K562 (cell line): Measurements from ENCODE around the gene ABCA13. TPM values are rescaled to one million over a fixed set of nuclear protein-coding genes. Genes with fewer than 3 reads are reported as not detected.
A peak's percentile ranks its signal among the peaks of the same experiment; 100 is the strongest.

Source experiments
- ATAC-seq: fragments of 200-7000 bp; cut with Tn5 transposase; 3 replicates; pipeline ENCODE4 v1.9.1; 2020; ENCODE audit warnings: moderate library complexity
- BruUV-seq: library from RNA; stranded (reverse); fragments of 400-500 nt; replicated peaks from 2 replicates; lab custom pipeline; 2021; lab: Mats Ljungman, UMichigan
- CTCF ChIA-PET: fragments of 300-600 bp; formaldehyde crosslinking; extraction: SDS; loops from one replicate; lab custom pipeline; 2021; ENCODE audit warnings: low intra/inter-chr PET ratio; lab: Yijun Ruan, JAX
- POLR2A ChIA-PET: fragments of 300-600, 350-650 bp; sonication (Branson Sonifier 250); formaldehyde crosslinking; extraction: SDS; loops from one replicate; lab custom pipeline; 2021; ENCODE audit warnings: antibody characterized with exemption, inconsistent platforms; lab: Yijun Ruan, JAX
- DNase-seq, 4 experiments: peaks; one replicate each; pipeline versions ENCODE4 v3.0.0 to v3.0.0-alpha.2; 2011 to 2018; ENCODE audit warnings: low spot score in 3 of 4, mixed read lengths in 3 of 4; ENCODE audit errors: extremely low read depth in 1 of 4
- FAIRE-seq: peaks from 2 replicates; lab custom pipeline; 2011; peaks lifted over from hg19 to GRCh38; lab: Jason Lieb, UNC
- H2AFZ ChIP-seq: 2 replicates; pipeline ENCODE4 v1.6.0; 2011; ENCODE audit warnings: low read depth, low read length, control low read depth, inconsistent platforms
- H3K27ac ChIP-seq: fragments of 200-600 bp; 3 replicates; pipeline ENCODE4 v1.8.0; 2011; ENCODE audit warnings: low read depth, mild to moderate bottlenecking, control low read depth, inconsistent platforms, low read length, moderate library complexity, mixed read lengths; ENCODE audit errors: extremely low read depth
- H3K27me3 ChIP-seq, 2 experiments: fragments of 300-600 bp in 1 of 2; 2 replicates in 1 of 2; 3 replicates in 1 of 2; pipeline versions ENCODE4 v1.6.0 to v1.8.0; 2011; ENCODE audit warnings: inconsistent platforms in 2 of 2, low read length in 2 of 2, mild to moderate bottlenecking in 1 of 2, mixed read lengths in 1 of 2, moderate library complexity in 1 of 2; ENCODE audit not compliant: control insufficient read depth in 2 of 2, insufficient read depth in 2 of 2
- H3K36me3 ChIP-seq: fragments of 300-600 bp; 3 replicates; pipeline ENCODE4 v1.8.0; 2011; ENCODE audit warnings: mild to moderate bottlenecking, low read length, inconsistent platforms; ENCODE audit not compliant: control insufficient read depth, insufficient read depth
- H3K4me1 ChIP-seq, 2 experiments: fragments of 200-600 bp in 1 of 2; replicated peaks in 1 of 2; 2 replicates in 1 of 2; 3 replicates in 1 of 2; pipeline versions ENCODE4 v1.5.1 to v1.8.0; 2011; ENCODE audit warnings: inconsistent platforms in 2 of 2, low read length in 2 of 2, mild to moderate bottlenecking in 1 of 2, mixed read lengths in 1 of 2, moderate library complexity in 1 of 2; ENCODE audit not compliant: control insufficient read depth in 2 of 2, insufficient read depth in 2 of 2
- H3K4me2 ChIP-seq: 2 replicates; pipeline ENCODE4 v1.6.1; 2011; ENCODE audit warnings: low read length, control low read depth, inconsistent platforms, mixed read lengths; ENCODE audit not compliant: insufficient read depth
- H3K4me3 ChIP-seq: fragments of 200-600 bp; sonication (generic), shearing (Covaris generic); 2 replicates; pipeline ENCODE4 v1.5.1; 2016; ENCODE audit warnings: control low read depth, inconsistent platforms
- H3K79me2 ChIP-seq: fragments of 200-600 bp; 3 replicates; pipeline ENCODE4 v1.8.0; 2011; ENCODE audit warnings: low read length, inconsistent platforms; ENCODE audit not compliant: control insufficient read depth, insufficient read depth
- H3K9ac ChIP-seq, 2 experiments: 2 replicates each; pipeline versions ENCODE4 v1.6.0 to v1.6.1; 2011; ENCODE audit warnings: low read depth in 2 of 2, low read length in 2 of 2, control low read depth in 1 of 2, inconsistent platforms in 1 of 2, mild to moderate bottlenecking in 1 of 2, mixed read lengths in 1 of 2; ENCODE audit not compliant: insufficient read depth in 1 of 2
- H3K9me1 ChIP-seq: one replicate; pipeline ENCODE4 v1.6.0; 2011; ENCODE audit warnings: inconsistent platforms, mild to moderate bottlenecking, low read length, moderate library complexity; ENCODE audit not compliant: control insufficient read depth, insufficient read depth
- H3K9me3 ChIP-seq: replicated peaks from 2 replicates; pipeline ENCODE4 v1.5.1; 2011; ENCODE audit warnings: low read depth, low read length, inconsistent platforms; ENCODE audit not compliant: control insufficient read depth, insufficient read depth
- H4K20me1 ChIP-seq: replicated peaks from 2 replicates; pipeline ENCODE4 v1.6.1; 2011; ENCODE audit warnings: low read length, inconsistent platforms, mixed read lengths; ENCODE audit not compliant: control insufficient read depth, insufficient read depth
- BCL6 ChIP-seq: fragments of 250-450 bp; sonication (Bioruptor Pico); IDR thresholded peaks from 2 replicates; pipeline ENCODE4 v1.4.0; 2020
- CHAMP1 ChIP-seq: fragments of 450-650 bp; IDR thresholded peaks from 2 replicates; pipeline ENCODE4 v1.6.1; 2016; ENCODE audit warnings: mild to moderate bottlenecking
- ETS2 ChIP-seq: IDR thresholded peaks from 2 replicates; pipeline ENCODE4 v1.6.1; 2016; ENCODE audit warnings: borderline replicate concordance, missing genetic modification characterization, mild to moderate bottlenecking, moderate library complexity, missing compliant biosample characterization; ENCODE audit not compliant: poor library complexity, severe bottlenecking
- FOXO4 ChIP-seq: fragments of 450-650 bp; formaldehyde crosslinking; IDR thresholded peaks from 2 replicates; pipeline ENCODE4 v1.4.0; 2020; ENCODE audit warnings: mild to moderate bottlenecking, moderate library complexity
- HES1 ChIP-seq: fragments of 450-650 bp; IDR thresholded peaks from 2 replicates; pipeline ENCODE4 v1.6.1; 2016; ENCODE audit warnings: low read depth, mild to moderate bottlenecking, moderate library complexity
- NR4A1 ChIP-seq, 2 experiments: fragments of 250-450 bp in 1 of 2; fragments of 450-650 bp in 1 of 2; sonication (Bioruptor Pico) in 1 of 2; IDR thresholded peaks; 2 replicates each; pipeline versions ENCODE4 v1.4.0 to v1.6.1; 2016 to 2020; ENCODE audit warnings: mild to moderate bottlenecking in 2 of 2, missing compliant biosample characterization in 1 of 2, missing genetic modification characterization in 1 of 2, moderate library complexity in 1 of 2
- ZNF134 ChIP-seq: fragments of 250-450 bp; sonication (Bioruptor Pico); conservative IDR thresholded peaks from 2 replicates; pipeline ENCODE4 v1.4.0; 2020
- ZNF324 ChIP-seq: fragments of 250-450 bp; sonication (Bioruptor Pico); IDR thresholded peaks from 2 replicates; pipeline ENCODE4 v1.4.0; 2020; ENCODE audit warnings: mild to moderate bottlenecking
- ZNF609 ChIP-seq: sonication (generic); formaldehyde crosslinking; IDR thresholded peaks from 2 replicates; pipeline ENCODE4 v1.8.1; 2023; ENCODE audit warnings: missing genetic modification reagents, mild to moderate bottlenecking, borderline replicate concordance
- WGBS: fragments of 100-300 bp; shearing (Covaris generic); methylation state at CpG from one replicate; pipeline ENCODE4 v1.1.6; 2016; ENCODE audit warnings: low coverage, mixed read lengths; ENCODE audit not compliant: insufficient coverage; ENCODE audit errors: missing lambda C conversion rate; 5-methylcytosine and 5-hydroxymethylcytosine counted together
- in situ Hi-C: fragments of 300-500 bp; cut with MboI; formaldehyde crosslinking; loops from 4 replicates; pipeline ENCODE4 v1.15.0; 2018; ENCODE audit warnings: inconsistent platforms, mixed read lengths
- intact Hi-C: fragments of 100-400 bp; cut with micrococcal nuclease; formaldehyde crosslinking; loops from 2 replicates; pipeline ENCODE4 v1.14.2; 2022
- polyA plus RNA-seq, 8 experiments: library from polyadenylated mRNA; depleted of rRNA in 4 of 8; stranded (reverse) in 5 of 8; unstranded in 3 of 8; fragments of >200 nt; fragmentation: Nextera tagmentation in 2 of 8; fragmentation: Illumina TruSeq in 1 of 8; extraction: Ambion mirVana in 2 of 8; extraction: Trizol in 1 of 8; gene quantifications; 2 replicates each; pipeline versions ENCODE4 v1.2.1 to v1.2.3, GENCODE V29; 2011 to 2014; ENCODE audit warnings: inconsistent platforms in 1 of 8, missing spikeins in 1 of 8
- total RNA-seq, 7 experiments: library from RNA; depleted of rRNA in 6 of 7; stranded (reverse); fragments of >200 nt in 6 of 7; fragmentation: Illumina TruSeq in 2 of 7; extraction: Trizol in 2 of 7; gene quantifications; 2 replicates each; pipeline versions ENCODE4 v1.2.1 to v1.2.3, GENCODE V29; 2011 to 2021; ENCODE audit warnings: low replicate concordance in 1 of 7

Gene ABCA13
- total and polyA plus RNA-seq, 9 of the 15 experiments (the other 6 are each of a cell fraction or from before 2014, with no cell fraction given), result 0.14 to 1.5 (median 0.38) TPM

- TF ChIP-seq ZNF609, result no peak
Measured at GRCh38 chr7:48471196-48471595, 299.9 kb downstream of the ABCA13 start (continued).

- POLR2A ChIA-PET, result interaction anchor here (1.8 kb wide), 1 partner anchor 14 kb away, joined by 4 read pairs; no protein-coding TSS in a partner anchor
- no peaks in the 10 kb centered on the region for H3K36me3 ChIP-seq
- FAIRE-seq (no peak), ATAC-seq (no peak), DNase-seq (no peak)
- H3K9me1 ChIP-seq, result no peaks in the 10 kb centered on the region
- CTCF ChIA-PET, result no interaction called here
- intact Hi-C loops, result no loop called here
- no peaks in the 10 kb centered on the region for H3K4me1 ChIP-seq
- no peak overlapping the region for H2AFZ ChIP-seq
- H3K4me3 ChIP-seq, result no peak overlapping the region
- H3K27me3 ChIP-seq, result no peaks in the 10 kb centered on the region
- no peak overlapping the region for H3K4me2 ChIP-seq
- no peaks in the 10 kb centered on the region for H4K20me1 ChIP-seq
- 0% methylated on average over 4 of the region's 4 CpGs for WGBS
- in situ Hi-C loops, result no loop called here
- no peak overlapping the region for H3K27ac ChIP-seq
- no TSS peak for BruUV-seq
- no peak overlapping the region for H3K9ac ChIP-seq
- H3K9me3 ChIP-seq, result 0 out of 2 replicates have a peak, but pooled peaks cover 1% of the 10 kb centered on the region
- H3K79me2 ChIP-seq, result no peaks in the 10 kb centered on the region
- TF ChIP-seq ZNF134 (CRISPR knock-in tag) (peak; percentile 54; the same call in 1 of the 2 replicates), FOXO4 (CRISPR knock-in tag) (0 out of 2 replicates have a peak, but pooled peaks have one; percentile 52), ZNF324 (CRISPR knock-in tag) (peak; percentile 67), ETS2 (no peak), HES1 (no peak), CHAMP1 (no peak), BCL6 (CRISPR knock-in tag) (peak; percentile 84), NR4A1 (CRISPR knock-in tag; IDR thresholded peaks at IDR 0.05) (no peak), NR4A1 (tag; IDR thresholded peaks at IDR 0.05) (peak; percentile 98)
Measured at GRCh38 chr7:48472640-48473039, 301.4 kb downstream of the ABCA13 start.
